ENCODE results near the gene KRT76.

KRT76 gene

DNA sequence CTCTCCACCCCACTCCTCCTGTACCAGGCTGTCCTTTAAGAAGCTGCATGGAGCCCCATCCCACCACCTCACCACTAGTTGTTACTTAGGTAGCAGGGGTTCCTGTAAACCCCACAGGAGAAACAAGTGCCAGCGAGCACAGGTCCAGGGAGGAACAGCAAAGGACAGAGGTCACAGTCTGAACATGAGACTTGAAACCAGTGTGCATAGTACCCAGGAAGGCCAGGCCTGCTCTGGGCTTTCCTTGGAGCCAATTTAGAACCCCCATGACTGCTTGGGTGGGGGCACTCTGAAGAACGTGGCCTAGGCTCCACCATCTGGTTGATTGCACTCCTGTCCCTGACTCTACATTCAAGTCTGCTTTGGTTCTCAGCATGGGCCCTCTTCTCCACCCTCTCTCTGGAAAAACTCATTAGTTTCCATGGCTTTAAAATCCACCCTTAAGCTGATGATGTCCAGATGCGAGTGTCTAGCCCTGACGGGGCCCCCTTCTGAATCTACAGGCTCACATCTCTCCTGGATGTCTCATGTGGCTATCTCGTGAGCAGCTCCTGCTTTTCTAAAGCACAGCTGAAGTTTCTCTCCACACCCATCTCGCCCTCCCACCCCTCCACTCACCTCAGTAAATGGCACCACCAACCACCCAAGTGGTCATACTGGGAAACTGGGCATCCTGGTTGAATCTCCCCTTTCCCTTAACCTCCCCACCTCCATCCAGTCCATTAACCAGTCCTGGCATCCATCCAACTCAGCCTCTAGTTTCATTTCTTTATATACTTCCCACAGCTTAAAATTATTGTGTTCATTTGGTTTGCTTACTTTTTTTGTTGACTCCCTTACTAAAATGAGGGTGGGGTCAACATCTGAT is 10.4 kb upstream of the KRT76 start:
- DNase-seq = no peak

DNA sequence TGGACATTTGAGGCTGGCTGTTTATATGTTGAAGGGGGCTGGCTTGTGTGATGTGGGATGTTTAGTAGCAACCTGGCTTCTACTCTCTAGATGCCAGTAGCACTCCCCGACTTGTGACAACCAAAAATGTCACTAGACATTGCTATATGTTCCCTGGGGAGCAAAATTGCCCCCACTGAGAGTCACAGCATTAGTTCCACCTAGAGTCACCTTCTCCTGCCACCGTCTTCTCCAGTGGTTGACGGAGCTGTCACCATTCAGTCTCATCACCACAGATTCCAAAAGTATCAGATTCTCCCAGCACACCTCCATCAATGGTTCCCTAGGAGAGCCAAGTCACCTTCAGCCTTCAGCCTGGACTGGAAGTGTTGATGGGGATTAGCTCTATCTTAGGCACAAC is 7.8 kb upstream of the KRT76 start:
- DNase-seq = no peak

DNA sequence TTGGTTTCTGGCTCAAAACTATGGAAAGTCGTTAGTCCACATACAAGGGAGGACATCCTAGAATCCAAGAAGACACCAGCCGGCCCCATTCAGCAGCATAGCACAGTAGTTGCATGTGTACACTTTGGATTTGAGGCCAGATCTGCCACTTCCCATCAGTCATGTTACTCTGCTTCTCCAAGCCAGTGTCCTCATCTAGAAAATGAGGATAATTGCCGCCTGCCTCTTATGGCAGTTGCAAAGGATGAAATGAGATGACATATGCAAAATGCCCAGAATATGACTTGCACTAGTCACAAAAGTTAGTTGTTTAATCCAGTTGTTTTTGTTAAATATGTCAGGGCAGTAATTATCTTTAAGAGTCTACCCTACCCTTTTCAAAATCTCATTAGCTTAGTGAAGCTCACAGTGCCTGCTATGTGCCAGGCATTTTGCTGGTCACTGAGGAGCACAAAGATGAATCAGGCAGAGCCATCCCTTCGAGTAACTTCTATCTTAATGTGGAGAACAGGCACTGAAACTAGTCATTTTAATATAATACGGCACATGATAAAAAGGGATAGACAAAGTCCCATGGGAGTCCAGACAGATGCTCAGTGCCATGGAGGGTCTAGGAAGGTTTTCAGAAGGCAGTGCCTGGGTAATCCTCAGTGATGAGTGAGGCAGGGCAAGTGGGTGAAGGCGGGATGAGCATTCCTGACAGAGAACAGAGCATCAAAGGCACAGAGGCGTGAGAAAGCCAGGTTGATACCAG is 6.6 kb upstream of the KRT76 start:
- no peak for DNase-seq

DNA sequence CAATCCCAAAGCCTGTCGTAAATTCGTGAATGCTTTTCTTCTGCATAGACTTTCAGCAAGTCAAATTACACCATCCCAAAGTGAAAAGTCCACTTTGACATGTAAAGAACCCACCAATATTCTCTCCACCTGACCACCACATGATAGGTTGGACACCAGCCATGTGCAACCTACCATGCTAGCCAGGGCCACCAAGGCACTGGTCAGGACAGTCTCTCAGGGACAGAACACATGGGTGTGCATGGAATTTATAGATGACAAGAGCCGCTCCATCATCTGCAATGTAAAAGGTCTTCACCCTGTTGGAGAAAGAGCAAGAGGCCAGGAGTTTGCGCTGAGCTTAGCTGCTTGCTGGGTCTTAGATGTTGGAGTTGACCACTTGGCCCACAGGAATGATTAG is 5.4 kb upstream of the KRT76 start:
- DNase-seq = no peak

DNA sequence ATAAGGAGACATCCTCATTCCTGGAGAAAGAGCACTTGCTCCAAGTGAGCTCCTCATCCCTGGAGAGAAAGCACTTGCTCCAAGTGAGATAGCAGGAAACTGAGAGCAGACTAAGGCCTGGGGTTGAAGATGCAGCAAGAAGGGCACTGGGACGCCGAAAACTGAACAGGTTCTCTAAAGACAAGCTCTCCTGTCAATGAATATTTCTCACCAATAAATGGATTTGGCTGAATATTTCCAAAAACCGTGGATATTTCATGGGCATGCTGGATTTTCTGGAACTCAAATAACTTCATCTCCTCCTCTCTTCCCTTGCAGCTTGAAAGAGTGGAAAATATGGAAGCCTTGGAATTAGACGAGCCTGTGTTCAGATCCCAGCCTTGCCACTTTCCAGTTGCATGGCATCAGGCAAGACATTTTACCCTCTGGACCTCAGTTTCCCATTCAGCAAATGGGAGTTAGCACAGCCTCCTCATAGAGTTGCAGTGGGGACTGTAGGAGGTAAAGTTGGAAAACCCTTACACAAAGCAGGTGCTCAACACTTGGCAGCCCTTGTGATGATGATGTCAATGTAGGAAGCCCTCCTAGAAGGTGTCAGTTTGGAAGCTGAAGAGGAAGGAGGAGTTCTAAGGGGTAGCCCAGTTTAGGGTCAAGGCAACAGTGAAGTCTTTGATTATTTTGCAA is 4.4 kb upstream of the KRT76 start:
- no peak for DNase-seq

DNA sequence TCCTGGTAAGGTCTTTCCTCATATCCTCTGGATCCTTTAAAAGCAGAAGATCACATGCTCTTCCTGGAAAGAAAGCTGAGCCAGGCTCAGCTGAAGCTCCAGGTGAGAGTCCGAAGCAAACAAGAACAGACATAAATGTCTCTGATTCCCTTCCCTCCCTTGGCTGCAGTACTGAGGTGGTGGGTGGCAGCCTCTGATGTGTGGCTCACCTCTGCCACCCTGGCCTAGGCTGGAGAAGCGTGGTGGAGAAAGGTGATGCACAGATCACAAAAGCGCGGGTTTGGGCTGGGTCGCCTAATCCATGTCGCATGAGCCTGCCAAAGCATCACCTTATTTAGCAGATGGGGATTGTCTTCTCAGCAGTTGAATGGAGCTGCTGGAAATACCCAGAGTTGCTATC is 2.8 kb upstream of the KRT76 start:
- DNase-seq = no peak

DNA sequence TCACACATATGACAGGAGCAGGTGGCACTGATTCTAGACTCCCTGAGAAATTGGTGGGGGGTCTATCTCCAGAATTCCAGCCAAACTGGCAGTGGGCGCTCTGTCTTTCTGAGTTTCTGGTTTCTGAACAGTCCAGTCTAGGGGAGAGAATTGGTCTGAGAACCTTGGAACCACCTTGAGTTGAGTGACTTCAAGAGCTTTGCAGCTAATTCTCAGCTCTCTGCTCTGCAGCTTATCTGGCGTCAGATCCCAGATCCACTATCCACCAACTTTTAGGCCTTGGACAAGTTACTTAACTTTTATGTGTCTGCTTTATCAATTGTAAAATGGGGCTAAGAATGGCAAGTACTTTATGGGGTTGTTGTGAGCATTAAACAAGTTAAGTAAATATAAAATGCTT is 1.7 kb upstream of the KRT76 start:
- no peak for DNase-seq

DNA sequence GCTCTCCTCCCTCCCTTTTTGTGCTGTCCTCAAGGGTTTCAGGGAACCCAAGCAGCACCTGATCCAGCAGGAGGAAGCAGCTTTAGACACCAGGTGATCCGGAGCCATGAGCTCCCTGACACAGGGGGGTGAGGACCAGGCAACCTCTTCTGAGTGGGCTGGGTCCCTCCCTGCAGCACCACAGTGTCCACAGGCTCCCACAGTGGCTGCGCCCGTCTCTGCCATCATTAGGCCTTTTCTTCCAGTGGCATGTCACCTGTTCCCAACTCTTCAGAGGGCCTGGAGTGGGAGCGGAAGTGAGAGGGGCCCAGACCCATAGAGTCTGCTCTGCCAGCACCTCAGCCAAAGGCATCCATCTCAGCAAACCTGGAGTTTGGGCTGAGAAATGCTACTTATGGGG is 421 bp upstream of the KRT76 start:
- no peak for DNase-seq

DNA sequence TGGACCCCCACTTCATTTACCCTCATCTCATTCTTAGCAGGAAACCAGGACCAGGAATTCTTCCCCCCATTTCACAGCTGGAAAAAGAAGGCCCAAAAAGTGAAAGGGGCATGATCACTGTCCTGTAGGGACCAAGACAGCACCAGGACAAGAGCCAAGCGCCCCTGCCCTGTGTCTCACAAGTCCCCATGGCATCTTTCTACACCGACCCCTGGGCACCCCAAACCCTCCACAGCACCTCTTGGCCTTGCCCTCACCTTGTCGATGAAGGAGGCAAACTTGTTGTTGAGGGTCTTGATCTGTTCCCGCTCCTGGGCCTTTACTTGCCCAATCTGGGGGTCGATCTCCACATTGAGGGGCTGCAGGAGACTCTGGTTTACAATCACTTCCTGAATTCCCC is 710 bp downstream of the KRT76 start:
- no peak for DNase-seq

DNA sequence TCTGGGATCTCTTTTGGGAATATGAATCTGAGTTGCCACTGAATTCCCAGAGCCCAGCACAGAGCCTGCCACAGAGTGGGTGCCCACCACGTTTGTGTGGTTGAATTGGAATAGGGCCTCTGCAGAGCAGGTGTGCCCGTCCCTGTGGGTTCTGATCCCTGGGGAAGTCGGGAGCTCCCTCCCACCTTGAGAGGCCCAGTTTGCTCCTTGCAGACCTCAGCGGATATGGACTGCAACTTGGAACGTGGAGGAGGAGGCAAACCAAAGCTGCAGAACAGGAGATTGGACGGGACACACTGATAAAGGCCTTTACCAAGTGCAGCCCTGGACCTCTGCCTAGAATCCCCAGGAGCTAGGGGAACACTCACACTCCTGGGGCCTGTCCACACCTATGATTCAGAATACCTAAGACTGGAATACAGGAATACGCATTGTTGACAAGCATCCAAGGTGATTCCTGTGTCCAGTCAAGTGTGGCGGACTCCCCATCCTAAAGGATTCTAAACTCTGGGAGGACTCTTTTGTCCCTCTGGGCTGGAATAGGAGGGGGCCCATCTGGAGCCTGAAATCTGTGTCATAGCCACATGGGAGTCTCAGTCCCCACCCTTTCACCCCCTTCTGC is 2.4 kb downstream of the KRT76 start:
- no peak for DNase-seq

DNA sequence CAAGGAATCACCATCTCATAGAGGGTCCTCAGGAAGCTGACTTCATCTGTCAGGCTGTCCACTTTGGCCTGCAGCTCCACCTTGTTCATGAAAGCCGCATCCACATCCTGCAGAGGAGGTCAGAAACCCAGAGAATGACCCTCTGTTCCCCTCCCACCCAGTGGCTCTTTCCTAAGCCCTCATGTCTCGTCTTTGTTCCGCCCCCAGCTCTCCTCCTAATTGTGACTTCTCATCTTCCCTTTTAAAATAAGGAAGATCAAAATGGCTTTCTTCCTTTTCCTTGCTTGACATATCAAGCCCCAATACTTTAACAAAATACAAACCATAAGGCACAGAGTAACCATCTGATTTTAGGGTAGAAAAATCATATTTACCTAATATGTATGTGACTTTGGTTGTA is 4.4 kb downstream of the KRT76 start:
- no peak for DNase-seq

DNA sequence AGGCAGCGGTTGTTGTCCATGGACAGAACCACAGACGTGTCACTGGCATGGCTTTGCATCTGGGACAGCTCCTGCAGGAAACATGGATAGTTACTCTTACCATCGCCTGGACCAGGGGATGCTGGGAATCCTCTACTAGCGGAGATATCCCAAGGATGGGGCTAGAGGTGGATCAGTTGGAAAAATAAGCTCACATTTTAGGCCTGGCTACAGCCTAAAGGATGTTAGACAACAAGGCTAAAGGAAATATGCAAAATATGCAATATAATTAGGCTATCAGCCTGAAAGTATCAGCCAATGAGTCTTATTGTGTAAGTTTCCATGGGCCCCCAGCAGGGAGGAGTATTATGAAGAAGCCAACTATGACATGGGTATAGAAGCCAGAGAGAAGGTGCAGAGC is 5.0 kb downstream of the KRT76 start:
- DNase-seq = no peak

DNA sequence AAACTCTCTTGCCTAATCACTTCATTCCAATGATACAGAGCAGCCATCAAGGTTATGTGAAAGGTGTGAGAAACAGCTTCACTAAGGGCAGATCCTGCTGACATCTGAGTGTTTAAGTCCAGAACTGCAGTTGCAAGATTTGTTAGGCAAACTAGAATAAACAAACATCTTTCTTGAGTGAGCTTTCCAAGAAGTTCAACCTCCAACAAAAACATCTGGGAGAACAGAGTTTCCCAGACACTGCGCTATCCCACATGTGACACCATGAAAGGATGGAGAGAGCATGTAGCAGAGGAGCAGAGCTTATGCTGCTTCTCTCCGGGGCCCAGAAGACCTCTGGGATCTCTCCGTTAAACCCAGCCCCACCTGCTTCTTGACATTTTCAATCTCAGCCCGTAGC is 5.6 kb downstream of the KRT76 start:
- no peak for DNase-seq

DNA sequence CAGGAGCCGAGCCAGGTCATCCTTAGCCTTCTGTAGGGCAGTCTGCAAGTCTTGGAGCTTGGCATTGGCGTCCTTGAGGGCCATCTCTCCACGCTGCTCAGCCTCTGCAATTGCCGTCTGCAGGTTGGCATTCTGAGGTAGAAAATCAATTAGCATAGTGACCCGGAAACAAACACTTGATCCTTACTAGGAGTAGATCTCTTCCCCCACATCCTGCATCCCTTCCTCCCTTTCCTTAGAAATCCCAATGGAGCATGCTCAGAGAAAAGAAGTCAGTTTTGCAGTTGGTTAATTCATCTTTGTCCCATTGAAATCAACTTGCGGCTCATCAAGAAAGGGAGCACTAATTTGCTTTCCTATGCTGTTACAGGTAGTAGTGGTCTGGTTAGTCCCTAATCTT is 6.1 kb downstream of the KRT76 start:
- no peak for DNase-seq

DNA sequence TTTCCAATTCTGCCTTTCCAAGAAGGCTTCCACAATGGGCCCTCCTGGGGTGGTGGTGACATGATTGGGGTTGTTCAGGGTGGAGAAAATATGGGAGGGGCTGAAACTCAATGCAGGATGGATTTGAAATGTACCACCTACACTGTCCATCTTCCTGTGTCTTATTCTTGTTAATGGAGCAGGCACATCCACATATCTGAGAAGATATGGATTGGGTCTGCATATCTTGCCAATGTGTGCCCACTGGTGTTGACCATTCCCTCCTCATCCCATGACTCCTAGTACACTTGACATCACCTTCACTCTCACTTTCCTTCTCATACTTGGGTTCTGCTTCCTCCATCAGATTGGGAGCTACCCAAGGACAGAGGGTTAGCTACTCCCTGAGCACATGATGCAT is 7.2 kb downstream of the KRT76 start:
- no peak for DNase-seq

DNA sequence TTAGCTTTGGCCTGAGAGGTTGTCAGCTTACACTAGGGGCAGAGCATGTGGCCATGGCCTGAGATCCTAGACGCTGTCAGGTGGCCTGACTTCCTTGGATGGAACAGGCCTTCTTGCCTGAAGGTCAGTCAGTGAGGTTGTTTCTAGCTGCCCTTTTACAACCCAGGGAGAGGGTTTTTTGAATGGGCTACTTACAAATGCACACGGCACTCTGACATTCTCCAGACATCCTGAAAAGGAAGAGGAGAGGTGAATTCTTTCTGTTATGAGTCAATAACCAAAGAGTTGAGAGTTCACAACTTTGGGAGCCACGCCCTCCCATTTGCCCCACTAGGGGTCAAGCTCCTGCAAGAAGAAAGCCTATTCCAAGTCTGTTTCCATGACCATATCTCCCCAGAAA is 7.8 kb downstream of the KRT76 start:
- DNase-seq = no peak

DNA sequence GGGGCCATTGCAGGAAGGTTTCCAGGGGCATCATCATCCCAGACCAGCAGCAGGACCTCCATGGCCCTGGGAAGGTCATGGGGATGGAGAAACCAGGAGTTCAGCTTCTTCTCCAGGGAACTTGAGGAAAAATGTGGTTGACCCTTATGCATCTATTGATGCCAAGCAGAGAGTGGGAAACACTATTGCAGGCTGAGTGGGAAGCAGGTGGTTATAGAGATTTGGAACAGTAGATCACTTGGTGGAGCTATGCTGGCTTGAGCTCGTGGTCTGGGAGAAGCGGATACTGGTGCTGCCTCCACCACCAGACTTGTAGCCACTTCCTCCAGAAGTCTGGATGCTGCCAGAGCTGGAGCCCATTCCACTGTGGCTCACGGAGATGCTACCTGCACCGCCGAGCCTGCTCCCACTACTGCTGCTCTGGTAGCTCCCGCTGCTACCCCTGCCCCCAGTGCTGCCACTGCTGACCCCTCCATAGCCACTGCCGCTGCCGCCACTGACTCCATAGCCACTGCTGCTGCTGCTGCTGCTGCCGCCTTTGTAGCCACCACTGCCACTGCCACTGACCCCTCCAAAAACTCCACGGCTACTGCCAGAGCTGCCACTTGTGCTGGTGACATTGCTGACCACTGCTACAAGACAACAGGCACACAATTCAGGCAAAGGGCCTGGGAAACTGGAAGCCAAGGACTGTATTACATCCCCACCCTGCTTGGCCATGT is 8.5 kb downstream of the KRT76 start:
- no peak for DNase-seq

DNA sequence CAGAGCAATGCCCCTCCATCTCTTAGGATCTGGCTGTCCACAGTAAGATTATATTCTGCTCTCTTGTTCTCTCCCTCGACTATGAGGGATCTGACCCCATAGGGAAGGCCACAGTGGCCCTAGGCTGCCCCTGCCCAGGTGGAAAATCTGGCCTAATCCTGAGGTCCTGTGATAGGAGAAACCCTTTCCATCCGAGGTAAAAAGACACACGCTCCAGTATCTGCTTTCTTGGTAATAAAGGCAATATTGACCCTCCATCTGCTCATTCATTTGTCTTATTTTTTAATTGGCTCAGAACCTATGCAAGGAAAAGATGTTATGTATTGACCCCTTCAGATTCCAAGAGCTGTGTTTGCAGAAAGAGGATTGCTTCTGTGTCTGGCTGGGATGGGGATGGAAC is 9.7 kb downstream of the KRT76 start:
- DNase-seq = no peak

DNA sequence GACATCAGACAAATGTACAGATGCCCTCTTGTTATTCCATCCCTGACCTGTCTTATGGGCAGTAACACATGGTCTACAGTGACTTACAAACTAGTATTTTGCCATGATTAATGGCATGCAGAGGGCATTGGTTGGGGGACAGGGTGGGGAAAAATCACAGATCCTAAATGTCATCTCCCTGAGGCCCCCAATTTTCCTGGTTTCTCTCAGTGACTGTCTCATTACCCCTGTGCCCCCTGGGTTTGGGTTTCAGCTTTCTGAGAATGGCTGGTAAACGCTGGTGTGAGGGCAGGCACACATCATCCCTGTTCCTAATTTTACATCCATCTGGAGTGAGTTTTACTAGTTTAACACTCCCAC is 10.1 kb downstream of the KRT76 start:
- DNase-seq = no peak

DNA sequence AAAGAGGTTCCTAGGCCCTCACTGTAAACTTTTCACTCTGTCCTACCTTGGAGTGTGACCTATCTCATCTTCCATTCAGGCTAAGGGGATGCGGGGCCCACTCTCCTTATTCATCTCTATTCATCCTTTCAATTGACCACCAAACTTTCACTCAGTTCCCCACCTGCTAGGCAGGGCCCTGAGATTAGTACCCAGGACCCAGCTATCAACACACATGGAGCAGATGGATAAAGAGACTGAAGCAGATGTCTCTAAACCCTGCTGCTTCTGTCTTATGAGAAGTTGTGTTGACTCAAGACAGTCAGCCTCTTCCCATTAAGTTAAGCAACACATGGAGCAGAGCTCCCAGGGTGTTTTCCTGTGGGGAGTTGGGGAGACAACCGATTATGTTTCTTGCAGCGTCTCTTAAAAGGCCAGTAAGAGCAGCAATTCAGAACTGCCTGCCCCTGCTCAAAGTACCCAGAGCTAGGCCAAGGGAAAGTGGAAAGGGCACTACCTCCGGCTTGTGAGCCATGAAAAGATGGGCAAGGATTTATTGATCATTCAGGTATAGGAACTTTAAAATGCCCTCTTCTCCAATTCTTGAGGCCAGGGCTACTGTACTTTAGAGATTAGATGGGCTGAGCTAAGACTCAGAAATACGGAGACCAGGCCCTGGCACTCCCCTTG is 10.7 kb downstream of the KRT76 start:
- DNase-seq = no peak

DNA sequence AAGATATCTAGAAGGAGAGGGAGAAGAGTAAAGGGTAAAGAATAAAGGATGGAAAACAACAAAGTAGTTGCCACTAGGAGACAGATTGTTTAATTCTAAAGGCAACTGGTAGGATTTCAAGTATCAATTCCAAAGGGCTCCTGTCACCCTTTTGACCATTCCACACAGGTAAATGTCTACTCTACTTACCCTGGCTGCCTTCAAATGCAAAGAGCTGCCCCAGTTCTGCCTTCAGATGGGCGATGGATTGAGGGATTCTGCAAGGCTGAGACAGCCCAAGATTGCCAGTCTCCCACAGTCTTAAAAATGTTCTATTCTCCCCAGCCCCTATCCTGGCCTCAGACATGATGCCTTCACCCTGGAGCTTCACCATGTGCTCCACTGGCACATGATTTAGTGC is 11.4 kb downstream of the KRT76 start:
- no peak for DNase-seq
